ENCODE measurements around the gene STK11.

DNA sequence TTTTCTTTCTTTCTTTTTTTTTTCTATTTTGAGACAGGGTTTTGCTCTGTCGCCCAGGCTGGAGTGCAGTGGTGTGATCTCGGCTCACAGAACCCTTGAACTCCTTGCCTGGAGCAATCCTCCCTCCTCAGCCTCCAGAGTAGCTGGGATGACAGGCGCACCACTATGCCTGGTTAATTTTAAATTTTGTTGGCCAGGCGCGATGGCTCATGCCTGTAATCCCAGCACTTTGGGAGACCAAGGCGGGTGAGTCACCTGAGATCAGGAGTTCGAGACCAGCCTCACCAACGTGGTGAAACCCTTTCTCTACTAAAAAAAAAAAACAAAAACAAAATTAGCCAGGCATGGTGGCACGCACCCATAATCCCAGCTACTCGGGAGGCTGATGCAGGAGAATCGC, 22.9 kb upstream of the STK11 start:
- TF ChIP-seq, protein P1, sequence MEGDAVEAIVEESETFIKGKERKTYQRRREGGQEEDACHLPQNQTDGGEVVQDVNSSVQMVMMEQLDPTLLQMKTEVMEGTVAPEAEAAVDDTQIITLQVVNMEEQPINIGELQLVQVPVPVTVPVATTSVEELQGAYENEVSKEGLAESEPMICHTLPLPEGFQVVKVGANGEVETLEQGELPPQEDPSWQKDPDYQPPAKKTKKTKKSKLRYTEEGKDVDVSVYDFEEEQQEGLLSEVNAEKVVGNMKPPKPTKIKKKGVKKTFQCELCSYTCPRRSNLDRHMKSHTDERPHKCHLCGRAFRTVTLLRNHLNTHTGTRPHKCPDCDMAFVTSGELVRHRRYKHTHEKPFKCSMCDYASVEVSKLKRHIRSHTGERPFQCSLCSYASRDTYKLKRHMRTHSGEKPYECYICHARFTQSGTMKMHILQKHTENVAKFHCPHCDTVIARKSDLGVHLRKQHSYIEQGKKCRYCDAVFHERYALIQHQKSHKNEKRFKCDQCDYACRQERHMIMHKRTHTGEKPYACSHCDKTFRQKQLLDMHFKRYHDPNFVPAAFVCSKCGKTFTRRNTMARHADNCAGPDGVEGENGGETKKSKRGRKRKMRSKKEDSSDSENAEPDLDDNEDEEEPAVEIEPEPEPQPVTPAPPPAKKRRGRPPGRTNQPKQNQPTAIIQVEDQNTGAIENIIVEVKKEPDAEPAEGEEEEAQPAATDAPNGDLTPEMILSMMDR (IDR thresholded peaks at IDR 0.05): no peak
- TF ChIP-seq POLR2A (IDR thresholded peaks at IDR 0.05): no peak

All from testis (tissue), 2 donors.